ENCODE measurements around the gene SUPT4H1.

Gene SUPT4H1

DNA sequence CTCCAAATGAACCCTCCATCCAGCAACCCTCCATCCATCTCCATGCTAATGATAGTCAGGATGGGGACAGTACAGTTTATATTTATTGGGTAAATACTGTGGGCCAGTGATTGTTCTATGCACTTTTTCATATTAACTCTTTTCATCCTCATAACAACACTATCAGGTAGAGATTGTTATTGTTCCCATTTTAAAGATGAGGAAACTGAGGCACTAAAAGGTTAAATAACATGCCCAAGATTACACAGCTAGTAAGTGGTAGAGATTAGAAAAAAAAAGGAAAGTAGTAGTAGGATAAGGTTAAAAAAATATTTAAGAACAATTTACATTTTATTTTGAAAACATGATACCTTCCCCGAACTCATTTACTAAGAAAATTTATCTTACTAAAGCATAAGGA lies 21.9 kb upstream of the SUPT4H1 start:
- no peak overlapping the region for H4K91ac ChIP-seq (ENCODE audit: low read length)
- H3K4me2 ChIP-seq (ENCODE audit: low read length, poor library complexity, severe bottlenecking), result no peak overlapping the region
- H2AFZ ChIP-seq (ENCODE audit: low read depth, low read length), result no peak overlapping the region
- no peak overlapping the region for H4K8ac ChIP-seq (ENCODE audit: low read length)
- H3K79me1 ChIP-seq (replicated peaks; ENCODE audit: low read length, poor library complexity, severe bottlenecking), result no peaks in the 10 kb centered on the region
- H2BK120ac ChIP-seq (ENCODE audit: low read depth, low read length), result no peak overlapping the region
- H2BK15ac ChIP-seq (ENCODE audit: low read depth, poor library complexity, severe bottlenecking), result no peak overlapping the region
- peaks cover 15 to 25% of the 10 kb centered on the region in 2 experiments for H3K27me3 ChIP-seq (ENCODE audit: control insufficient read depth in 1 of 2, insufficient read depth in 1 of 2, low read length in 2 of 2)
- no peak overlapping the region for H3K27ac ChIP-seq (ENCODE audit: low read length, poor library complexity, severe bottlenecking)
- H3K4me1 ChIP-seq (ENCODE audit: control insufficient read depth, insufficient read depth, low read depth, low read length), result no peaks in the 10 kb centered on the region
- H2AK5ac ChIP-seq (ENCODE audit: low read length, severe bottlenecking), result no peak overlapping the region
- no peak overlapping the region for H3K18ac ChIP-seq (ENCODE audit: low read depth in 1 of 2, low read length in 2 of 2)
- H2BK5ac ChIP-seq (ENCODE audit: low read depth, low read length, poor library complexity, severe bottlenecking), result no peak overlapping the region
- H3K14ac ChIP-seq (ENCODE audit: low read length in 2 of 2), result no peak overlapping the region
- no peaks in the 10 kb centered on the region for H3K36me3 ChIP-seq (ENCODE audit: control insufficient read depth in 1 of 2, insufficient read depth in 2 of 2, low read depth in 1 of 2, low read length in 2 of 2)
- H3K9ac ChIP-seq (ENCODE audit: low read length), result no peak overlapping the region
- no peak for DNase-seq
- H2BK12ac ChIP-seq (ENCODE audit: low read length in 2 of 2), result no peak overlapping the region
- no peak overlapping the region for H3K4ac ChIP-seq (ENCODE audit: low read depth in 1 of 2, low read length in 2 of 2)
- no peaks in the 10 kb centered on the region for H3K9me3 ChIP-seq (ENCODE audit: control insufficient read depth, low read length)
- WGBS, result 84% methylated on average over 1 of the region's 1 CpG
- H3K4me3 ChIP-seq (ENCODE audit: insufficient read depth in 1 of 2, low read depth in 1 of 2, low read length in 2 of 2), result no peak overlapping the region
- no peak overlapping the region for H3K23ac ChIP-seq (ENCODE audit: low read length in 2 of 2)

DNA sequence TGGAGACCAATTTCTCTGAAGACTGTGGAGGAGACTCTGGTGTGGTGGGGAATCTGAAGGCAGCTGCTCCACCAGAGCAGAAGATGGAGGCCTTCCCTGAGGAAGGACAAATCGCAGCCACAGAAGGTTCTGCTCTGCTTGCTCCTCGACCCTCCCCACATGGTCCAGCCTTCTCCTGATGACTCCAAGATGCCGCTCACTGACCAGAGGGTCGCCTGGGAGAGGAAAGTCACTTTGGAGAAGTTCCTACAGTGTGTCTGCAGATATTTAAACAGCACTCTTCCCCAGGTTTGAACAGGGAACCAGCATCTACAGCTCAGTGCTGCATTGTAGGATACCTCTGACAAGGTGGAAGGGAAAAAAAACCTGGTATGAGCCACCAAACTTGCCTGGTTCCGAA lies 21.0 kb upstream of the SUPT4H1 start:
- WGBS, result 87% methylated on average over 3 of the region's 5 CpGs

DNA sequence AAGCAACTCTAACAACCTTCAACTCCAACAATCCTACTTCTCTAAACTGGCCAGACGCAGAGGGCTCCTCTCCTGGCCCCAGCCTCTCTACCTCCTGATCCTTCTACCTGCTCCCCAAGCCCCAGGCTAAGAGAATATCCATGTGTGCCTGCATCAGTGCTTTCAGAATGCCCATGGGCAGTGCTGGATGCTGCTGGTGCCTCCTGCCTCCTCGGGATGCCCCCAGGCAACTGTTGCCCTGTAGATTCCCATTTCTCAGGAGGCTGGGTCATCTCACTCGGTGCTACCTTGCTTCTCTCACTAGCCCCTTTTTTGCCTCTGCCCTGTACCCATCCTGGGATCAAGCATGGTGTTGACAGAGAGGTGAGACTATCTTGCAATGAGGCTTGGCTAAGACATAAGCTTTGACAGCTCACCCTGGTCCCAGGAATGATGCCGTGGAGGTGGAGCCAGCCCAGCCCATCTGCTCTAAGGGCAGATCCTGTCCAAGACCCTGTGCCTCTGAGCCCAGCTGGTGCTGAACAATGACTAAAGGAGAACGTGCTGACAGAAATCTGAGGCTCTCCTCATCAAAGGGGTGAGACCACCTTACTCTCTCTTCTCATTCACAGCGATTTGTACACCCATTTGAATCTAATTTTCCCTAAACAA lies 19.4 kb upstream of the SUPT4H1 start:
- Histone ChIP-seq H2AK5ac (ENCODE audit: low read length, severe bottlenecking) (no peak overlapping the region), H3K23ac (ENCODE audit: low read length in 2 of 2) (no peak overlapping the region), H2AFZ (ENCODE audit: low read depth, low read length) (no peak overlapping the region), H3K4me2 (ENCODE audit: low read length, poor library complexity, severe bottlenecking) (no peak overlapping the region), H3K18ac (ENCODE audit: low read depth in 1 of 2, low read length in 2 of 2) (no peak overlapping the region), H4K91ac (ENCODE audit: low read length) (no peak overlapping the region), H3K4me1 (ENCODE audit: control insufficient read depth, insufficient read depth, low read depth, low read length) (no peaks in the 10 kb centered on the region), H3K4ac (ENCODE audit: low read depth in 1 of 2, low read length in 2 of 2) (no peak overlapping the region), H3K9ac (ENCODE audit: low read length) (no peak overlapping the region), H4K8ac (ENCODE audit: low read length) (no peak overlapping the region), H3K27ac (ENCODE audit: low read length, poor library complexity, severe bottlenecking) (no peak overlapping the region), H3K79me1 (replicated peaks; ENCODE audit: low read length, poor library complexity, severe bottlenecking) (no peaks in the 10 kb centered on the region), H2BK120ac (ENCODE audit: low read depth, low read length) (no peak overlapping the region), H2BK15ac (ENCODE audit: low read depth, poor library complexity, severe bottlenecking) (no peak overlapping the region), H2BK5ac (ENCODE audit: low read depth, low read length, poor library complexity, severe bottlenecking) (no peak overlapping the region), H3K14ac (ENCODE audit: low read length in 2 of 2) (no peak overlapping the region), H3K4me3 (ENCODE audit: insufficient read depth in 1 of 2, low read depth in 1 of 2, low read length in 2 of 2) (no peak overlapping the region), H3K9me3 (ENCODE audit: control insufficient read depth, low read length) (no peaks in the 10 kb centered on the region), H2BK12ac (ENCODE audit: low read length in 2 of 2) (no peak overlapping the region), H3K27me3 (ENCODE audit: control insufficient read depth in 1 of 2, insufficient read depth in 1 of 2, low read length in 2 of 2) (peaks cover 15 to 24% of the 10 kb centered on the region in 2 experiments), H3K36me3 (ENCODE audit: control insufficient read depth in 1 of 2, insufficient read depth in 2 of 2, low read depth in 1 of 2, low read length in 2 of 2) (no peaks in the 10 kb centered on the region)
- DNase-seq, result no peak
- WGBS, result 63% methylated on average over 5 of the region's 6 CpGs

More for the DNA sequence above, 21.0 kb upstream of the SUPT4H1 start:
- H3K23ac ChIP-seq (ENCODE audit: low read length in 2 of 2), result no peak overlapping the region
- H3K36me3 ChIP-seq (ENCODE audit: control insufficient read depth in 1 of 2, insufficient read depth in 2 of 2, low read depth in 1 of 2, low read length in 2 of 2), result no peaks in the 10 kb centered on the region
- no peak overlapping the region for H3K27ac ChIP-seq (ENCODE audit: low read length, poor library complexity, severe bottlenecking)
- no peak overlapping the region for H3K9ac ChIP-seq (ENCODE audit: low read length)
- H3K79me1 ChIP-seq (replicated peaks; ENCODE audit: low read length, poor library complexity, severe bottlenecking), result no peaks in the 10 kb centered on the region
- no peak overlapping the region for H3K18ac ChIP-seq (ENCODE audit: low read depth in 1 of 2, low read length in 2 of 2)
- no peak overlapping the region for H2AK5ac ChIP-seq (ENCODE audit: low read length, severe bottlenecking)
- no peak overlapping the region for H3K4me2 ChIP-seq (ENCODE audit: low read length, poor library complexity, severe bottlenecking)
- H3K4me1 ChIP-seq (ENCODE audit: control insufficient read depth, insufficient read depth, low read depth, low read length), result no peaks in the 10 kb centered on the region
- no peak overlapping the region for H2BK12ac ChIP-seq (ENCODE audit: low read length in 2 of 2)
- H3K14ac ChIP-seq (ENCODE audit: low read length in 2 of 2), result no peak overlapping the region
- DNase-seq, result no peak
- no peak overlapping the region for H2BK15ac ChIP-seq (ENCODE audit: low read depth, poor library complexity, severe bottlenecking)
- no peak overlapping the region for H3K4ac ChIP-seq (ENCODE audit: low read depth in 1 of 2, low read length in 2 of 2)
- peaks cover 15 to 24% of the 10 kb centered on the region in 2 experiments for H3K27me3 ChIP-seq (ENCODE audit: control insufficient read depth in 1 of 2, insufficient read depth in 1 of 2, low read length in 2 of 2)
- no peaks in the 10 kb centered on the region for H3K9me3 ChIP-seq (ENCODE audit: control insufficient read depth, low read length)
- H2AFZ ChIP-seq (ENCODE audit: low read depth, low read length), result no peak overlapping the region
- no peak overlapping the region for H4K8ac ChIP-seq (ENCODE audit: low read length)
- no peak overlapping the region for H2BK120ac ChIP-seq (ENCODE audit: low read depth, low read length)
- H4K91ac ChIP-seq (ENCODE audit: low read length), result no peak overlapping the region
- H2BK5ac ChIP-seq (ENCODE audit: low read depth, low read length, poor library complexity, severe bottlenecking), result no peak overlapping the region
- no peak overlapping the region for H3K4me3 ChIP-seq (ENCODE audit: insufficient read depth in 1 of 2, low read depth in 1 of 2, low read length in 2 of 2)

DNA sequence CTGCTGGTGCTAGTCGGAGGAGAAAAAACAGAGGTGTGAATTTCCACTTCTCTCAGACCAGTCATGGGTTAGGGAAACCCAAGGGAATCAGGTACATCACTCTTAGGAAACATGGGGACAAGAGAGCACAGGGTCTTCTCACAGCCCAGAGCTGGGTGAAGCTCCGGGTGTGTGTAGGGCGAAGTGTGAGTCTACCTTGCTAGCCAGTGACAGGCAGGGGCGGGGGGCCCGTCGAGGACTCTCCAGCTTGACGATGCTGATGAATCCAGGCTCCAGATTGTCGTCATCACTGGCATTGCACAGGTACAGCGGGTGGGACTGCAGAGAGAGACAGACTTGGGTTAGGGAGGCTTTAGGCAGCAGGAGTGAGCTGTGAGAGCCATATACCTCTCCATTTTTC lies 18.7 kb upstream of the SUPT4H1 start:
- Histone ChIP-seq H4K8ac (ENCODE audit: low read length) (no peak overlapping the region), H3K9me3 (ENCODE audit: control insufficient read depth, low read length) (no peaks in the 10 kb centered on the region), H3K4ac (ENCODE audit: low read depth in 1 of 2, low read length in 2 of 2) (no peak overlapping the region), H3K4me3 (ENCODE audit: insufficient read depth in 1 of 2, low read depth in 1 of 2, low read length in 2 of 2) (no peak overlapping the region), H3K4me1 (ENCODE audit: control insufficient read depth, insufficient read depth, low read depth, low read length) (no peaks in the 10 kb centered on the region), H3K9ac (ENCODE audit: low read length) (no peak overlapping the region), H3K27me3 (ENCODE audit: control insufficient read depth in 1 of 2, insufficient read depth in 1 of 2, low read length in 2 of 2) (peaks cover 16 to 30% of the 10 kb centered on the region in 2 experiments), H3K23ac (ENCODE audit: low read length in 2 of 2) (no peak overlapping the region), H2AK5ac (ENCODE audit: low read length, severe bottlenecking) (no peak overlapping the region), H4K91ac (ENCODE audit: low read length) (no peak overlapping the region), H3K27ac (ENCODE audit: low read length, poor library complexity, severe bottlenecking) (no peak overlapping the region), H2BK15ac (ENCODE audit: low read depth, poor library complexity, severe bottlenecking) (no peak overlapping the region), H3K18ac (ENCODE audit: low read depth in 1 of 2, low read length in 2 of 2) (no peak overlapping the region), H3K14ac (ENCODE audit: low read length in 2 of 2) (no peak overlapping the region), H3K4me2 (ENCODE audit: low read length, poor library complexity, severe bottlenecking) (no peak overlapping the region), H2BK5ac (ENCODE audit: low read depth, low read length, poor library complexity, severe bottlenecking) (no peak overlapping the region), H3K36me3 (ENCODE audit: control insufficient read depth in 1 of 2, insufficient read depth in 2 of 2, low read depth in 1 of 2, low read length in 2 of 2) (no peaks in the 10 kb centered on the region), H2AFZ (ENCODE audit: low read depth, low read length) (no peak overlapping the region), H2BK12ac (ENCODE audit: low read length in 2 of 2) (no peak overlapping the region), H3K79me1 (replicated peaks; ENCODE audit: low read length, poor library complexity, severe bottlenecking) (no peaks in the 10 kb centered on the region), H2BK120ac (ENCODE audit: low read depth, low read length) (no peak overlapping the region)
- no peak for DNase-seq
- 84% methylated on average over 9 of the region's 9 CpGs for WGBS

Data from mesenchymal stem cell (in vitro differentiated cells and primary cell).